ENCODE measurements around the gene ZNF398.
"Not testable (repeated sequence)": the region's sequence is repeated elsewhere in the genome, so short reads cannot be mapped to it uniquely, and the experiment has no call there.

ZNF398 gene

DNA sequence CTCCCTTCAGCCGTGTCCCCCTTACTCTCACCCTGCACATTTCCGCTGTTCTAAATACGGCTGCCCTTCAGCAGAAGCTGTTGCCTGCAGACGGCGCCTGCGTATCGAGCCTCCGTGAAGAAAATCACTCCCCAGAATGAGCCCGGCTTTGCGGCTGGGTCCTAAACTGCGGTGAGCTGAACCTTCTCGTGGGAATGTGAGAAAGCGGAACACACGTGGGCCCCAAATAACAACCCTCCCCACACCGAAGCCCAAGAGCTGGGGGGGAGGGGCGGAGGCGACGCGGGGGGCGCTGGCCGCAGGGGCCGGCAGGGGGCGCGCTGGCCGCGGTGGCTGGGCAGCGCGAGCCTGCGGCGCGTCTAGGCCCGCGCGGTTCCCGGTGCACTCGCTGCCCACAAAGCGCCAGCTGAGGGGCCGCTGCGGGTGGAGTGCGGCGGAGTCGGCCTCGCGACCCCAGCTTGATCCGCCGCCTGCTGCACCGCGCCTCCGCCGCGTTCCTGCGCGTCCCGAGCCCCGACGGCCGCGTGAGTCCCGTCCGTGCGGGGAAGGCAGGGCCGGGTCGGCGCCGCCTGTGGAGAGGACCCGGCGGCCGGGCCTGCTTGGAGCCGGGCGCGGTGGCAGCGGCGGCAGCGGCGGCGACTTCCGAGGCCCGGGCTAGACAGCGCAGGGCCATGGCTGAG lies at the start of gene ZNF398:
Gene ZNF398 (plus strand): TSS at position 382 of the 680 bp plus-strand sequence. CDS start 290 bp downstream, at position 672.
- DNase-seq: peak; percentile 80

DNA sequence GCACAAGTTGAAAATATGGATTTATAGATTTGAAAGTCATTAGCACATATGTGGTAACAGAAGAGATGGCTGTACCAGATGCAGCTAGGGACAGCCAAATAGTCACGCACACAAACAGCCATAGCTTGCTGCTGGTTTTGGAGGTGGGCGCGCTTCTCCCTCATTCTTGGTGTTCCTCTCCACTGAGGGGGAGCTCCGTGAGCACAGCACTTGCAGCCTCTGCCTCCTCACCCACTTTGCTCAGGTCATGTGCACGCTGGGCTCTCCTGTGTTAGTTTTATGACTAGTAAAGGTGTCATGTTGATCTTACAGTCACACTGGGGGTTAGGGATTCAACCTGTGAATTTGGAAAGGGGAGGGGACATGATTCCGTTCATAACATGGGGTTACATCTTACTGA lies 48.2 kb upstream of the ZNF398 start:
- DNase-seq: no peak

DNA sequence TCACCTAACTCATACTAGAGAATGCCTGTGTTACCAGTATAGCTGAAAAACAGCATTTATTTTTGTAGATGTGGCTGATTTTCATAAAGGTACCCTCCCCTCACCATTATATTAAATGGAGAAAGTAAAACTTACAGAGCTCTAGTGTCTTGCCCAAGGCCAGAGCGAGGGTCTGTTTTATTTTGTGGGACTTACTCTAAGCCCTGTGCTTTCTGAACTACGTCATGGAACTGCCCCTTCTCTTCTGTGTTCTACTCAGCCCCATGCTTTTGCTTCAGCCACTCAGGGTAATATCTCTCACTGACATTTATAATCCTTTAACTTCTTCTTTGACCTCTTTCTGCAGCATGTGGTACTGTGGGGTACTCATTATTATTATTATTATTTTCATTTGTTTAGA lies 46.4 kb upstream of the ZNF398 start:
- DNase-seq: no peak

GRCh38 chr7:149102666-149103065 lies 44.6 kb upstream of the ZNF398 start:
- no peak for DNase-seq

DNA sequence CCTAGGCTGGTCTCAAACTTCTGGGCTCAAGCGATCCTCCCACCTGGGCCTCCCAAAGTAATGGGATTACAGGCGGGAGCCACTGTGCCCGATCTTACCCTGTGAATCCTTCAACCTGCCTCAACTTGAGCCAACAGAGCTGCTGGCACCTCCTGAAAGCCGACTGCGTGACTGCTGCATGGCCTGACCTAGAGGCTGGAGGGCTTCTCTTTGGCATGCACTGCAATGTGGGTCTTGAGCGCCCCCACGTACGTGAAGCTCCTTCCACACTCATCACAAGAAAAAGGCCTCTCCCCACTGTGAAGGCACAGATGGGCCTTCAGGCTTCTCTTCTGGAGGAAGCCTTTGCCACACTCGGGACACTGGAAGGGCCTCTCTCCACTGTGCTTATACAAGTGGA lies 43.8 kb upstream of the ZNF398 start:
- no peak for DNase-seq

GRCh38 chr7:149104214-149104613 lies 43.0 kb upstream of the ZNF398 start:
- no peak for DNase-seq

GRCh38 chr7:149104749-149105148 lies 42.5 kb upstream of the ZNF398 start:
- no peak for DNase-seq

- DNase-seq: no peak
These were observed 37.3 kb upstream of the ZNF398 start for GRCh38 chr7:149109969-149110368.

GRCh38 chr7:149125189-149125862 lies 21.9 kb upstream of the ZNF398 start:
- no peak for DNase-seq

DNA sequence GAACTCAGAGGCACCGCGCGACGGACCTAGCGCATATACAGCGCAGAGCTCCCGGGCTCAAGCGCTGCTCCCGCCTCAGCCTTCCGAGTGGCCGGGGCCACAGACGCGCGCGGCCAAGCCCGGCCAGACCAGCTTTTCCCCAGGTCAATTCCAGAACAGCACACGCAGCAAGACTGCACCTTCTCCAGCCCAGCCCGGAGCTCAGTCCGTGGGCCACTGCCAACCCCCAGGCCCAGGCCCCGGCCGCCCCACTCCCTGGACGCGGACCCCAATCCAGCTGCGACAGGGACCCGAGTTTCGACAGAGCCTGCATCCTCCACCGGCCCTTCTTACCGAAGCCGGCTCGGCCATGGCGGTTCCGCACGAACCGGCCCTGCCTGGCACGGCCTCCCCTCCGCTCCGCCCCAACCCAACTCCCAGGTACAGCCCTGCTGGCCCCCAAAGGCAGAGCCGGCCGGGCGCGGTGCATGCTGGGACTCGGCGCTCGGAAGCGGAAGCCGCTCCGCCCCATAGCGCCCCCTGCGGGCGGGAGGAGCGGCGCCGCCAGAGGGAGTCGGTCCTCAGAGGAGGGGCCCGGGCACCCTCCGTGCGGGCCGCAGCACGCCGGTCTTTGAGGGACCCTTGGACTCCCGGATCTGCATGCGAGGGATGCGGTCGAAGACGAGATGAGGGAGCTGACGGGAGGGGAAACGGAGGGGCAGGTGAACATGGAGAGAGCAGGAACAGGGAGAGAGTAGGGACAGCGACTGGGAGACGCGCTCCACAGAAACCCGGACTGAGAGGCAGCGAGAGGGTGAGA lies 21.2 kb upstream of the ZNF398 start, which contains the start of gene ZNF425:
Gene ZNF425 (minus strand): TSS at position 462 of the 799 bp plus-strand sequence. CDS start 111 bp downstream, at position 351.
- peak; percentile 94 for DNase-seq

DNA sequence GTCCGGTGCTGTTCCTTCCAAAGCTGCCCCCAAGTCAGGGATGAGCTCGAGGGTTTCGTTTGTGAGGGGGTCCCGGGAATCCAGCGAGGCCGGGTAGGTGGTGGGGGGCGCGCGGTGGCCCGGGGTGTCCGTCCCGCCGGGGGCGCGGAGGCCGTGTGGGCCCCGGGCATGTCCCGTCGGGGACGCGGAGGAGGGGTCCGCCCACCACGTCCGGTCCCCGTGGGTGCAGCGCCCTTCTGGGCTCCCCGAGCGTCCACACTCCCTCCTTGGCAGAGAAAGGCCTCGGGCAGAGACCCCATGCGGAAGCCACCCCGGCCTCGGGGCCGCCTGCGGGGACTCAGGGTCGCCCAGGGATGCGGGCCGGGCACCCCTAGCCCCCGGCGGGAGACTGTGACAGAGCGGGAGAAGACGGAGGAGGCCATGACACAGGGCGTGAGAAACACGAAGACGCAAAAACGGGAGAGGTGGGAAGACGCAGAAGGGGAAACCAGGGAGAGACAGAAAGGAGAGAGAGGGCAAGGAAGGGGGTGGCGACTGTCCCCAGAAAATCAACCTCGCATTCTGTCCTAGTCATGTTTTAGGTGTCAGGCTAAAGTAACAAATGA lies 20.5 kb upstream of the ZNF398 start:
- peak; percentile 53 for DNase-seq

DNA sequence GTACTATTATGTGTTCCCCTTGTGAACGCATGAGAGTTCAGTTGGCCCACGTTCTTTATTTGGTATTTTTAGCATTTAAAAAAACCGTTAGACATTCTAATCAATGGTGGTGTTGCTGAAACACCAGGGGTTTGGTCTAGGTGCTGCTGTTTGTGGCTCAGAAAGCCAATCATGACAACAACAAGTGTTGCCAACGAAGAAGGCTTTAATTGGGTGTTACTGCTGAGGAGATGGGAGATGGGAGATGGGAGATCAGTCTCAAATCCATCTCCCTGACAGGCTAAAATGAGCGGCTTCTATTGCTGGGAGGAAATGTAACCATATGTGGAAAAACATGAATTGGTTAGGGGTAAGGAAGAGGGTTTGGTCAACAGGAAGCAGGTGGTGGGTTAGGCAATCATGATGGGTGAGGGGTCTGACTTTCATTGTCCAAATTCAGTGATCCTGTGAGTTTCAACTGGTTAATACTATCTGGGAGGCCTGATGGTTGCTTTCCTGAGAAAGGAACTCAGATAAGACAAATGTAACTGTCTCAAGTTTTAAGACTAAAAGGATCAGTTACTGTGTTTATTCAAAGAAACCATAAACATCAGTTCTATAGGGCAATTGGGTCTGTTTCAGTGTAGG lies 16.6 kb upstream of the ZNF398 start:
- DNase-seq: no peak

GRCh38 chr7:149133028-149133710 lies 14.1 kb upstream of the ZNF398 start:
- DNase-seq: no peak

DNA sequence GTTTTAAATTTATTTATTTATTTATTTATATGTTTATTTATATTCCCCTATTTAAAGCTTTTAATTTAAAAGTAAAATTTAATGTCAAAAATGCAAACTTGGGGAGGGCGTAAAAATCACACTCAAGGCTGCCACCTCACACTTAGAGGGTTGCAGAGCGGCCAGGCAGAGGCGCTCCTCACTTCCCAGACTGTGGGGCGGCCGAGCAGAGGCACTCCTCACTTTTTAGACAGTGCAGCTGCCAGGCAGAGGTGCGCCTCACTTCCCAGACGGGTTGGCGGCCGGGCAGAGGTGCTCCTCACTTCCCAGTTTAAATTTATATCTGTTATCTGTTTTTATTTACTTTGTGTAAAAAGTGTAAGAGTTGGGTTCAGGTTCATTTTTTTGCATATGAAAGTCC lies 11.1 kb upstream of the ZNF398 start:
- no peak for DNase-seq

- no peak for DNase-seq
These were observed 6.4 kb upstream of the ZNF398 start for GRCh38 chr7:149140831-149141230.

GRCh38 chr7:149141893-149142292 lies 5.4 kb upstream of the ZNF398 start:
- no peak for DNase-seq

DNA sequence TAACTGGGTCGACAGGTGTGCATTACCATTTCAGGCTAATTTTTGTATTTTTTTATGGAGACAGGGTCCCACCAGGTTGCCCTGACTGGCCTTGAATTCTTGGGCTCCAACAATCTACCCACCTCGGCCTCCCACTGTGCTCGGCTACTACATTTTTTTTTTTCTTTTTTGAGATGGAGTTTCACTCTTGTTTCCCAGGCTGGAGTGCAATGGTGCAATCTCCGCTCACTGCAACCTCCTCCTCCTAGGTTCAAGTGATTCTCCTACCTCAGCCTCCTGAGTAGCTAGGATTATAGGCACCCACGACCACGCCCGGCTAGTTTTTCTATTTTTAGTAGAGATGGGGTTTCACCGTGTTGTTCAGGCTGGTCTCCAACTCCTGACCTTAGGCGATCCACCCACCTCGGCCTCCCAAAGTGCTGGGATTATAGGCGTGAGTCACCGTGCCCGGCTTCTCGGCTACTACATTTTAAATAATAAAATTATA lies 2.8 kb upstream of the ZNF398 start:
- not testable (repeated sequence) for DNase-seq

DNA sequence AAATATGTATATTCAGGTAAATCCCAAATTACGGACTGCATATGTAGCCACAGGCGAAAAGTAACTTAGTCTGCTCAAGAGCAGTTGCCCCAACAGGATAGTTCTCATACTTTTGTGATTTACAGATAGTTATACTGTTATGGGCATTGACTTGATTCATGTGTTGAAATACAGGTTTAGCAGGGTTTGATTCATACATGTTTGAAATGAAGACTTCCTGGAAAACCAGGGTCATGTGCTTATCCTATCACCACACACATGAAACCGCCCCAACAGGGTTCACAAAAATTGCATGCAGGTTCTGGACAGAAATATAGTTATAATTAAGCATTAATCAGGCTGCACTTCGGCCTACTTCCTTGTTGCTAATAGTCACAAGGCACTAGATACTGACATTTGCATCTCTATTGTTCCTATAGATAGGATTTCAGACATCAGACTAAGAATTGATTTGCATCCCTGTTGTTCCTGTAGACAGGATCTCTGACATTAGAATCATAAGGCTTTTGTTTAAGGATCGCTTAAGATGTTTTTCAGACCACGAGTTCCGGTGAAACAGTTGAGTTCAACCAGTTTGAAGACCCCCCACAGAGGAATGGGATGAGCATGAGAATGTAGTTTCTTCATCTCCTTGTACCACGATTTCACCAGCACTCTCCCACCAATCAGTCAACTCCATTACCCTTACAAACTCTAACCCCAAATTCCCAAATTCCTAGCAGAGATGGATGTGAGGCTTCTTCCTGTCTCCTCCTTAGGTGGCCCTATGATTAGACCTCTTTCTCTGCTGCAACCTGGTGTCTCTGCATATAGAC lies 2.0 kb upstream of the ZNF398 start:
- no peak for DNase-seq

DNA sequence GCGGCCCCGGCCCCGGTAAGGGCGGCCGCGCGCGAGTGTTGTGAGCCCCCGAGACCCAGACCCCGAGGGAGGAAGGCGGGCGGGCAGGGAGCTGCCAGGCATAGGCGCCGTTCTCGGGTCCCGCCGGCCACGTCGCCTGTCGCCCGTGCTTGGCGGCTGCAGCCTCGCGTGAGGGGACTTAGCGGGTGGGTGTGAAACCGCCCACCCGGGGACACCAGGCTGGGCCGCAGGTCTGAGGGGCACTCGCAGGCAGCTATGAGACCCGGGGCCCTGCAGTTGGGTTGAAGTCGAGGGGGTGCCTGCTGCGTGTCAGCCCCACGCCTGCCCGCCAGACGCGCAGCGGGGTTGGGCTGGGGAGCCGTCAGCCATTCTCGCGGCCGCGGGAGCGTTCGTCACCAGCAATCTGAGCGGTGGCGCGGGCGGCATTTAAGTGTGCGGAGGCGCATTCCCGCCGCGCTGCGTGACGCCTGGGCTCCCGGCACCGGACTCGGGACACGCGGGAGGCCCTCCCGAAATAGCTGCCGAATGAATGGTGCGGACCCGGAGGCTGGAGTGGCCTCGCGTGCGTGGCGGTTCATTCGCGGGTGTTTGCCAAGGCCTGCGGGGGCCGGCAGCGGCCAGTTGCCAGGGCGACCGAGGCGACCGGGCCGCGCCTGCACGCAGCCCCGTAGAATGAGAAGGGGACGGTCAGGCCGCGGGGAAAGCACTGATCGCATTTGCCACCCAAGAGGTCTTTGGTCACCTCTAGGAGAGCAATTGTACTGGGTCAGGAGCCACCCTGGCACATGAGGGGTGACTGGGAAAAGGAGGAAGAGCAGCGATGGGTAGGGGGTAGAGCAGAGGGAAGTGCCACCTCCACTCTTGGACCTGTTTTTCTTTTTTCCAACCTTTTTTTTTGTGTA lies 750 bp downstream of the ZNF398 start:
- peak; percentile 55 for DNase-seq

DNA sequence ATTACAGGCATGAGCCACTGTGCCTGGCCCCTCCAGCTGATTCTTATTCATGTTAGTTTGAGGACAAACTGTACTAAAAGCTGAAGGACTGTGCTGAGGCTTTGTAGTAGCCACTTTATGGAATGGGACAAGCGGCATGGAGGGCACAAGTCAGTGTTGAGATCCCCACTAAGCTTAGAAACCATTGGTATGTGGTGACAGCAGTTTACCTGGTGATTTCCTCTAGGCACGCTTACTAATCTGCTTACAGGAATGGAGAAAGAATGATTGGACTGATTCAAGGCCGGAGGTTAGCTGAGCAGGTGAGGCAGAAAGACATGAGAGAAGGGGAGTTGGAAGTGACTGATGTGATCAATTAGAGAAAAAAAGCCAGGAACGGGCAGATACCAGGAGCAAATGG lies 3.7 kb downstream of the ZNF398 start:
- no peak for DNase-seq

Data from activated effector memory CD4-positive, alpha-beta T cell treated with Interleukin-2 at 50 U/mL for 16 hours (primary cell).